ENCODE results near the gene RCAN1.
"Not testable (repeated sequence)": the region's sequence is repeated elsewhere in the genome, so short reads cannot be mapped to it uniquely, and the experiment has no call there.

The RCAN1 gene

DNA sequence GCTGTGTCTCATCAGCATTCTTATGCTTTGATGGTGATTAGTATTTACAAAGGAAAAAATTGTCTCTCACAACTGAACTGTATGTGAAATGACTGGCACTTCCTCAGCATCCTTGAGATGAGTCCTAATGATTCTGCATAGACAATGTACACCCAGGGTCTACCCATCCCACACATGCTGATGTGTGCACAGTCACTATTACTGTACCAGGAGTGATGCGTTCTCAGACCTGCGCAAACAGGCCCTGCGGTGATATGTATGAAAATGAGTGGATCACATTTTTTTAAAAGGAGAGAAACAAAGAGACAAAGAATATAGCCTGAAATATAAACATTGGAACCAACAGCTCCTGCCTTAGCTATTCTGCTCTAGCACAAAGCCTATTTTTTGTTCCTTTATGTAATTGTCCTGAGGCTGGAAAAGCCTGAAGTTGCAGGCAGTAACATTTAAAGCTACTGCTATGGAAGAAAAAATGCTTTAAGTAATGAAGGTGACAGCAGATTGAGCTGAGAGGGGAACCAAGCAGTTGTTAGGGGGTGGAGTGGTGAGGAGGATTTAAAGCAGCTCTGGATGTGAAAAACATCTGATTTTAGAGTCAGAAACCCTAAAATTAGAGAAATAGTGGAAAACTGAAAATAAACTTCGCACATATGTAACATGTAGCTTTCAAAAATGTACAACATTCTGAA lies 5.5 kb downstream of the RCAN1 start:
- H3K4me3 ChIP-seq (replicated peaks; ENCODE audit: low read depth, low read length) = no peak overlapping the region
- no peak for DNase-seq (ENCODE audit: extremely low read depth, low read depth)
- TF ChIP-seq, protein P1, sequence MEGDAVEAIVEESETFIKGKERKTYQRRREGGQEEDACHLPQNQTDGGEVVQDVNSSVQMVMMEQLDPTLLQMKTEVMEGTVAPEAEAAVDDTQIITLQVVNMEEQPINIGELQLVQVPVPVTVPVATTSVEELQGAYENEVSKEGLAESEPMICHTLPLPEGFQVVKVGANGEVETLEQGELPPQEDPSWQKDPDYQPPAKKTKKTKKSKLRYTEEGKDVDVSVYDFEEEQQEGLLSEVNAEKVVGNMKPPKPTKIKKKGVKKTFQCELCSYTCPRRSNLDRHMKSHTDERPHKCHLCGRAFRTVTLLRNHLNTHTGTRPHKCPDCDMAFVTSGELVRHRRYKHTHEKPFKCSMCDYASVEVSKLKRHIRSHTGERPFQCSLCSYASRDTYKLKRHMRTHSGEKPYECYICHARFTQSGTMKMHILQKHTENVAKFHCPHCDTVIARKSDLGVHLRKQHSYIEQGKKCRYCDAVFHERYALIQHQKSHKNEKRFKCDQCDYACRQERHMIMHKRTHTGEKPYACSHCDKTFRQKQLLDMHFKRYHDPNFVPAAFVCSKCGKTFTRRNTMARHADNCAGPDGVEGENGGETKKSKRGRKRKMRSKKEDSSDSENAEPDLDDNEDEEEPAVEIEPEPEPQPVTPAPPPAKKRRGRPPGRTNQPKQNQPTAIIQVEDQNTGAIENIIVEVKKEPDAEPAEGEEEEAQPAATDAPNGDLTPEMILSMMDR (IDR thresholded peaks at IDR 0.05; ENCODE audit: low read depth, low read length, missing control alignments) = no peak

DNA sequence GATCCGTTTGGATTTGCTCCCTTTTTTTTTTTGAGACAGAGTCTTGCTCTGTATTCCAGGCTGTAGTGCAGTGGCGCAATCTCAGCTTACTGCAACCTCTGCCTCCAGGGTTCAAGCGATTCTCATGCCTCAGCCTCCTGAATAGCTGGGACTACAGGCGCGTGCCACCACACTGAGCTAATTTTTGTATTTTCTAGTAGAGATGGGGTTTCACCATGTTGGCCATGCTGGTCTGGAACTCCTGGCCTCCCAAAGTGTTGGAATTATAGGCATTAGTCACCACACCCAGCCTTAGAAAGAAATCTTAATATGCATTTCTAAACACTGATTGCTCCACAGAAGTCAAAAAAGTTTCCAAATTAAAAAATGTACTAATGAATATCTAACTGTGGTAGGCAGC lies 7.5 kb downstream of the RCAN1 start:
- DNase-seq (ENCODE audit: extremely low read depth, low read depth); H3K4me3 ChIP-seq (replicated peaks; ENCODE audit: low read depth, low read length): not testable (repeated sequence)

GRCh38 chr21:34606621-34607020 lies 8.3 kb downstream of the RCAN1 start:
- no peak for DNase-seq (ENCODE audit: extremely low read depth, low read depth)
- no peak overlapping the region for H3K4me3 ChIP-seq (replicated peaks; ENCODE audit: low read depth, low read length)
- TF ChIP-seq, protein P1 (IDR thresholded peaks at IDR 0.05; ENCODE audit: low read depth, low read length, missing control alignments) = no peak

DNA sequence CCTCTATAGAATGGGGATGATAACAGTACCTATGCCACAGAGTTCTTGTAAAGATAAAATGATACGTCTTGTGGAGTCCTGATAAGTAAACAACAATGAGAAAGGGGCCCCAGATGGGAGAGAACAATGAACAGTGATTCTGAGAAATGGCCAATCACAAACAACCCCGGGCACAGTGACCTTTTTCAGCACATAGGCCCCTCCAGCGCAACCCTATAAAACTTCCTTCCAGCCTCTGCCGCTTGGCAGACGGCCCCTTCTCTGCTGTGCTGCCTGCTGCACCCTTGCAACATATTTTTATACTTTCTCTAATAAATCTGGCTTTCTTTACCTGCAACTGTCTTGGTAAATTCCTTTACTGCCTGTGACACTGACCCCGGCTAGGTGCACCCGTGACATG lies 8.9 kb downstream of the RCAN1 start:
- TF ChIP-seq, protein P1 (IDR thresholded peaks at IDR 0.05; ENCODE audit: low read depth, low read length, missing control alignments) = no peak
- DNase-seq (ENCODE audit: extremely low read depth, low read depth) = no peak
- no peak overlapping the region for H3K4me3 ChIP-seq (replicated peaks; ENCODE audit: low read depth, low read length)

DNA sequence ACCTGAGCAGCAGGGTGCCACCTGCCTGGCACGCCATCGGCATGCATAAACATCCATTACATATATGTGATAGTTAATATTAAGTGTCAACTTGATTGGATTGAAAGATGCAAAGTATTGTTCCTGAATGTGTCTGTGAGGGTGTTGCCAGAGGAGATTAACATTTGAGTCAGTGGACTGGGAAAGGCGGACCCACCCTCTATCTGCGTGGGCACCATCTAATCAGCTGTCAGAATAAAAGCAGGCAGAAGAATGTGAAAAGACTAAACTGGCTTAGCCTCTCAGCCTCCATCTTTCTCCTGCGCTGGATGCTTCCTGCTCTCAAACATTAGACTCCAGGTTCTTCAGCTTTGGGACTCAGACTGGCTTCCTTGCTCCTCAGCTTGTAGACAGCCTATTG lies 10.0 kb downstream of the RCAN1 start:
- DNase-seq (ENCODE audit: extremely low read depth, low read depth); H3K4me3 ChIP-seq (replicated peaks; ENCODE audit: low read depth, low read length): not testable (repeated sequence)

- no peak overlapping the region for H3K4me3 ChIP-seq (replicated peaks; ENCODE audit: low read depth, low read length)
- DNase-seq (ENCODE audit: extremely low read depth, low read depth) = no peak
- TF ChIP-seq, protein P1 (IDR thresholded peaks at IDR 0.05; ENCODE audit: low read depth, low read length, missing control alignments) = no peak
Observed at GRCh38 chr21:34604556-34604955, 10.4 kb downstream of the RCAN1 start.

DNA sequence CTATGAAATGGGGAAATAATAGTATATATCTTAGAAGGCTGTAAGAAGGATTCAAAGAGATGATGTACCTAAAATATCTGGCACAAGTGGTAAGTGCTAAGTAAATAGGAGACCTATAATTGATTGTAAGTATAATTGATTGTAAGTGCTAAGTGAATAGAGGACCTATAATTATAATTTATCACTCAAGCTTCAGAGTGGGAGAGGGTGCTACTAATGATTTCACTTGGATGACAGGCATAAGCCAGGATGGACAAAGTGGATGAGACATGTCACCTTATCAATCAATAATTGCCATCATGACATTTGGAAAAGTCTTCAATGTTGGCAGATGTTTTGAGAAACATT lies 11.2 kb downstream of the RCAN1 start:
- TF ChIP-seq, protein P1 (IDR thresholded peaks at IDR 0.05; ENCODE audit: low read depth, low read length, missing control alignments) = no peak
- DNase-seq (ENCODE audit: extremely low read depth, low read depth) = no peak
- no peak overlapping the region for H3K4me3 ChIP-seq (replicated peaks; ENCODE audit: low read depth, low read length)

DNA sequence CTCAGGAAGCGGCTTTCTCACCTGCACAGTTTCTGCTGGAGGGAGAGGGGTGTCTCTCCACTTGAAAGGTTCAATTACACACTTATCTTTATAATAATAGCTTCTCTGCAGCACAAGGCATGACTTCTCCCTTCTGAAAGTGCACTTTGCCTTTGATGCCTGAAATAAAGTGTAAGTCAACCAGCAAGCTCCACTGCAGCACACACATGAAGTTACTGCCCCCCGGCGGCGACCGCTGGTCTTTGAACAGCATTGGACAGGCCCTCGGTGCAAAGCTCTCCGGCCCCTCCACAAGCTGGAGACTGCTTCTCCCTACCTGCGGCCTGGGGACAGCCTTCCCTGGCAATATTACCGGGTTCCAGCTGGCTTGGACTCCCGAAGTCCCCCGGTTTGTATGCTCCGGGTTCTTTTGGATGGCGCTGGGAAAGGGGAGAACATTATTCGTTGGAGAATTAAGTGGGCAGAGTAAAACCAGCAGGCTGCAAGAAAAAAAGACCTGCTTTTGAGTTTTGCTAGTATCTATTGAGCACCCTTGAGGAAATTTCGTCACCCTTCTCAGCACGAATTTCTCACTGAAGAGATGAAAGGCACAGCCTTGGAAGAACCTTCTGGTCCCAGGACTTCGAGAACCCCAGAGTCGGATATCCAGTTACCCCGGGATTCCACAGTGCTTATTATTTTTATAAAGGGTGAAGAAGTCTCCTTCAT lies 11.8 kb downstream of the RCAN1 start:
- peak; percentile 36 for DNase-seq (ENCODE audit: extremely low read depth, low read depth)
- no peak overlapping the region for H3K4me3 ChIP-seq (replicated peaks; ENCODE audit: low read depth, low read length)
- TF ChIP-seq, protein P1 (IDR thresholded peaks at IDR 0.05; ENCODE audit: low read depth, low read length, missing control alignments) = peak; percentile 65
